ENCODE measurements around the gene AMN.
"Not testable (repeated sequence)": the region's sequence is repeated elsewhere in the genome, so short reads cannot be mapped to it uniquely, and the experiment has no call there.

The AMN gene

GRCh38 chr14:102922490-102923200 lies at the start of gene AMN:
TSS of gene AMN (plus strand) at chr14:102922663. CDS start at chr14:102922689, 26 bp downstream.
- no peak for DNase-seq

- no peak for DNase-seq
Measured at GRCh38 chr14:102873131-102873530, 49.3 kb upstream of the AMN start.

GRCh38 chr14:102873546-102874061 lies 48.9 kb upstream of the AMN start:
- DNase-seq: no peak

- DNase-seq: no peak
Measured at GRCh38 chr14:102875652-102876051, 46.8 kb upstream of the AMN start.

- not testable (repeated sequence) for DNase-seq
Measured at GRCh38 chr14:102877511-102877910, 45.0 kb upstream of the AMN start.

- DNase-seq: no peak
Measured at GRCh38 chr14:102878174-102878969, 44.1 kb upstream of the AMN start.

GRCh38 chr14:102878970-102879460 lies 43.4 kb upstream of the AMN start:
- no peak for DNase-seq

- DNase-seq: no peak
Measured at GRCh38 chr14:102882226-102882906, 40.1 kb upstream of the AMN start.

- DNase-seq: no peak
Measured at GRCh38 chr14:102883089-102883541, 39.3 kb upstream of the AMN start.

GRCh38 chr14:102883554-102883953 lies 38.9 kb upstream of the AMN start:
- no peak for DNase-seq

- no peak for DNase-seq
Measured at GRCh38 chr14:102885737-102886447, 36.6 kb upstream of the AMN start.

- no peak for DNase-seq
Measured at GRCh38 chr14:102888748-102889147, 33.7 kb upstream of the AMN start.

GRCh38 chr14:102889615-102890014 lies 32.8 kb upstream of the AMN start:
- DNase-seq: no peak

- no peak for DNase-seq
Measured at GRCh38 chr14:102891111-102891510, 31.4 kb upstream of the AMN start.

- no peak for DNase-seq
Measured at GRCh38 chr14:102891556-102891955, 30.9 kb upstream of the AMN start.

GRCh38 chr14:102892651-102893050 lies 29.8 kb upstream of the AMN start:
- DNase-seq: no peak

- DNase-seq: no peak
Measured at GRCh38 chr14:102893452-102893851, 29.0 kb upstream of the AMN start.

GRCh38 chr14:102896735-102897134 lies 25.7 kb upstream of the AMN start:
- not testable (repeated sequence) for DNase-seq

GRCh38 chr14:102897299-102898027 lies 25.0 kb upstream of the AMN start:
- no peak for DNase-seq

GRCh38 chr14:102898298-102898697 lies 24.2 kb upstream of the AMN start:
- no peak for DNase-seq

GRCh38 chr14:102898776-102899515 lies 23.5 kb upstream of the AMN start:
- DNase-seq: no peak

Data from NCI-H1417 treated with DMSO at 0.1 percent for 48 hours (cell line).